ENCODE measurements around the gene GPR37. TPM values are rescaled to one million over a fixed set of nuclear protein-coding genes. Genes with fewer than 3 reads are reported as not detected.

Gene GPR37
- total RNA-seq, 1 donor from 2014 or later = 43.7 TPM

DNA sequence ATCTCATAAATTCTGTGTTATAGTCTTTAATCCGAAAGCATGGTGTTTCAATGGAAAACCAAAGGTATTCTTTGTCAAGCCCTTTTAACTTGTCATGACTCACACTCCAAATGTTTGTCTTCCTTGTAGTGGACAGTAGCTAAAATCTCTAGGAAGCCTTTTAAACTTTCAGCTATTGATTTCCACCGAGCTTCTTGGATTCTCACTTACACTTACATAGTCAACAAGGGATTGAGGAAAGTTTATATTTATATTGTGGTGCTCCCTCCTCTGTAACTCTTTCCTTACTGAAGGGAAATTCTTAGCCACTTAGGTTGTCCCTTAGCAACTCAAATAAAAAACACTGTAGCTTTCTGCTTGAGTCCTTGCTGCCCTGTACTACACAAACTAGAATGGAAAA lies 31.2 kb upstream of the GPR37 start:
- TF ChIP-seq, protein P1, sequence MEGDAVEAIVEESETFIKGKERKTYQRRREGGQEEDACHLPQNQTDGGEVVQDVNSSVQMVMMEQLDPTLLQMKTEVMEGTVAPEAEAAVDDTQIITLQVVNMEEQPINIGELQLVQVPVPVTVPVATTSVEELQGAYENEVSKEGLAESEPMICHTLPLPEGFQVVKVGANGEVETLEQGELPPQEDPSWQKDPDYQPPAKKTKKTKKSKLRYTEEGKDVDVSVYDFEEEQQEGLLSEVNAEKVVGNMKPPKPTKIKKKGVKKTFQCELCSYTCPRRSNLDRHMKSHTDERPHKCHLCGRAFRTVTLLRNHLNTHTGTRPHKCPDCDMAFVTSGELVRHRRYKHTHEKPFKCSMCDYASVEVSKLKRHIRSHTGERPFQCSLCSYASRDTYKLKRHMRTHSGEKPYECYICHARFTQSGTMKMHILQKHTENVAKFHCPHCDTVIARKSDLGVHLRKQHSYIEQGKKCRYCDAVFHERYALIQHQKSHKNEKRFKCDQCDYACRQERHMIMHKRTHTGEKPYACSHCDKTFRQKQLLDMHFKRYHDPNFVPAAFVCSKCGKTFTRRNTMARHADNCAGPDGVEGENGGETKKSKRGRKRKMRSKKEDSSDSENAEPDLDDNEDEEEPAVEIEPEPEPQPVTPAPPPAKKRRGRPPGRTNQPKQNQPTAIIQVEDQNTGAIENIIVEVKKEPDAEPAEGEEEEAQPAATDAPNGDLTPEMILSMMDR (IDR thresholded peaks at IDR 0.05) = no peak
- H3K36me3 Mint-ChIP-seq (ENCODE audit: unreplicated experiment) = peaks cover 3% of the 10 kb centered on the region
- no peaks in the 10 kb centered on the region for H3K4me1 Mint-ChIP-seq (ENCODE audit: unreplicated experiment)

DNA sequence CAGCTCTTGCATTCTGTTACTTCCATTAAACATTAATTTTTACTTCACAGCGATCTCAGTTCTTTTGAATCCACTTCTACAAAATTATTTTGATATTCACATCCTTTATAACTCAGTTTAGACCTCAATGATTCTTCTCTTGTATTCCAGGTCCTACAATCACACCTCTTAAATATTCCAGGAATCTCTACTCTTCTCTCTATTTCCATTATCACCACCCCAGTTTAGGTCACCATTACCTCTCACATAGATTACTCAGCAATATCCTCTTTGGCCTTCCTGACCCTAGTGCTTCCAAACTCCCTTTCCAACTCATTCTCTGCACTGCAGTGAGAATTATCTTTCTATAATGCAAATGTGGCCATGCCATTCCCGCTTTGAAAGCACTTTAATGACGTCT lies 27.1 kb upstream of the GPR37 start:
- H3K4me3 Mint-ChIP-seq (ENCODE audit: unreplicated experiment) = no peak overlapping the region

More for the DNA sequence above, 31.2 kb upstream of the GPR37 start:
- Mint-ChIP-seq H3K27ac (ENCODE audit: unreplicated experiment) (no peak overlapping the region), H3K4me3 (ENCODE audit: unreplicated experiment) (no peak overlapping the region), H3K27me3 (ENCODE audit: unreplicated experiment) (peaks cover 4% of the 10 kb centered on the region), H3K9me3 (ENCODE audit: unreplicated experiment) (peaks cover 14% of the 10 kb centered on the region)
- no peak for DNase-seq (ENCODE audit: extremely low spot score, unreplicated experiment)

DNA sequence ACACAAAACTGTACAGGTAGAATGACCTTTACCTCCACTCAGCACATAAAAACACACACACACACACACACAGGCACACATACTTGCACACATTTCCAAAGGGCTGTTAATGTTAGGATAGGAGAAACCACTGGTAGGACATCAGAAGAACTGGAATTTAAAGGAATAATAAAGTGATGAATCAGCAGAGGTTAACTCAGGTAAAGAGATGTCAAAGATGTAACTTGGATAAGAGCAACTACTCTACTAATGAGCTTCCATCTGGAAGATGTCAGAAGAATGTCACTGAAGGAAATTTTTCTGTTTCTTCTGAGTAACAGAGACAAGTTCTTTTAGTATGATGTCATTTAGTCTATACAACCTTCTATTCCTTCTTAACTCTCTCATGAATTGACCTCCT lies 26.4 kb upstream of the GPR37 start:
- DNase-seq (ENCODE audit: extremely low spot score, unreplicated experiment) = no peak
- Mint-ChIP-seq H3K27ac (ENCODE audit: unreplicated experiment) (no peak overlapping the region), H3K4me1 (ENCODE audit: unreplicated experiment) (no peaks in the 10 kb centered on the region), H3K4me3 (ENCODE audit: unreplicated experiment) (no peak overlapping the region), H3K27me3 (ENCODE audit: unreplicated experiment) (no peaks in the 10 kb centered on the region), H3K9me3 (ENCODE audit: unreplicated experiment) (peaks cover 14% of the 10 kb centered on the region), H3K36me3 (ENCODE audit: unreplicated experiment) (peaks cover 3% of the 10 kb centered on the region)
- TF ChIP-seq, protein P1 (IDR thresholded peaks at IDR 0.05) = no peak

More for the DNA sequence above, 27.1 kb upstream of the GPR37 start:
- peaks cover 14% of the 10 kb centered on the region for H3K9me3 Mint-ChIP-seq (ENCODE audit: unreplicated experiment)
- peaks cover 3% of the 10 kb centered on the region for H3K36me3 Mint-ChIP-seq (ENCODE audit: unreplicated experiment)
- H3K4me1 Mint-ChIP-seq (ENCODE audit: unreplicated experiment) = no peaks in the 10 kb centered on the region
- no peak for DNase-seq (ENCODE audit: extremely low spot score, unreplicated experiment)
- TF ChIP-seq, protein P1 (IDR thresholded peaks at IDR 0.05) = no peak
- no peak overlapping the region for H3K27ac Mint-ChIP-seq (ENCODE audit: unreplicated experiment)
- no peaks in the 10 kb centered on the region for H3K27me3 Mint-ChIP-seq (ENCODE audit: unreplicated experiment)

DNA sequence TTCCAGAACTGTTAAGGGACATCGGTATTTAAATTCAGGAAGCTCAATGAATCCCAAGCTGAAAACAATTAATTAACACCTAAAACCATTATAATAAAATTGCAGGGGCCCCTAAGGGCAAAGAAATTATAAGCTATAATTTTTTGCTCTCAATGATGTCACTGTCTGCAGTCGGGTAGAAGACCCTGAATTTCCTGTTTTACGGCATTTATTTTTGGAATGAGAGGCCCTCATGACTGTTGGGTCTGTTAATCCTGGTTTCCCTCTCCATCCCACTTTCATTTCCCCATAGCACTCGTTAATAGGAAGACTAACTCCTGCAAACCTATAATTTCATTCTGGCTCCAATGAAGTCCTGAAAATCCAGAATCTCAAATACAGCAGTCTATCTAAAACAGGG lies 25.8 kb upstream of the GPR37 start:
- Mint-ChIP-seq H3K27ac (ENCODE audit: unreplicated experiment) (no peak overlapping the region), H3K27me3 (ENCODE audit: unreplicated experiment) (no peaks in the 10 kb centered on the region), H3K4me3 (ENCODE audit: unreplicated experiment) (no peak overlapping the region), H3K4me1 (ENCODE audit: unreplicated experiment) (no peaks in the 10 kb centered on the region), H3K9me3 (ENCODE audit: unreplicated experiment) (peaks cover 12% of the 10 kb centered on the region), H3K36me3 (ENCODE audit: unreplicated experiment) (peaks cover 3% of the 10 kb centered on the region)
- TF ChIP-seq, protein P1 (IDR thresholded peaks at IDR 0.05) = no peak
- no peak for DNase-seq (ENCODE audit: extremely low spot score, unreplicated experiment)

DNA sequence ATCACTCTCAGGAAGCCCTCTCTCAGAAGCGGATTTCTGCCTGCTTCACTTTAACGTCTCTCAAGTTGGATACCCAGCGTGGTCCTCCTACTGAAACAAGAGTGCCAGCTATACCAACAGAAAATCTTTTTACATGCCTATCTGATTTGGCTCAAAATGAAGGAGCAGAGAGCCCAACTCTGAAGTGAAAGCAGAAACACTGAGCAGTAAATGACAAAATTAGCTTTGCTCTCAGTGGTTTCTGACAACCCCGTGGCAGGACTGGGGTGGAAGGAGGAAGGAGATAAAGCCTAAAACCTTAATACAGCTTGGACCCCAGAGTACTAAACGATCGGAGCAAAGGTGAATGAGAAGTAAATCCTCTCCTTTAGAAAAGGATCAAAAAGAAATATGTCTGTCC lies 25.1 kb upstream of the GPR37 start:
- TF ChIP-seq, protein P1 (IDR thresholded peaks at IDR 0.05) = no peak
- no peak for DNase-seq (ENCODE audit: extremely low spot score, unreplicated experiment)
- Mint-ChIP-seq H3K27me3 (ENCODE audit: unreplicated experiment) (no peaks in the 10 kb centered on the region), H3K4me1 (ENCODE audit: unreplicated experiment) (no peaks in the 10 kb centered on the region), H3K9me3 (ENCODE audit: unreplicated experiment) (peaks cover 5% of the 10 kb centered on the region), H3K36me3 (ENCODE audit: unreplicated experiment) (no peaks in the 10 kb centered on the region), H3K4me3 (ENCODE audit: unreplicated experiment) (no peak overlapping the region), H3K27ac (ENCODE audit: unreplicated experiment) (no peak overlapping the region)
